Coronary artery (tissue), 2 donors: ENCODE data around the gene APOBEC2.

Experiments used
- DNase-seq: peaks from one replicate; pipeline ENCODE4 v3.0.0-alpha.2; 2017; ENCODE audit warnings: low spot score
- H3K27ac ChIP-seq, 2 donors: fragments of 200-600 bp; sonication (generic); one replicate each; pipeline ENCODE4 v1.5.1; 2016 to 2019
- H3K4me3 ChIP-seq: fragments of 200-600 bp; sonication (generic); 2 replicates; pipeline ENCODE4 v1.5.1; 2016; ENCODE audit warnings: mild to moderate bottlenecking, moderate library complexity
- CTCF ChIP-seq: fragments of 200-600 bp; sonication (generic); IDR thresholded peaks from one replicate; pipeline ENCODE4 v1.5.1; 2019; ENCODE audit warnings: antibody characterized with exemption

The APOBEC2 gene

GRCh38 chr6:41042226-41043055, 10.6 kb upstream of the APOBEC2 start, which contains the start of gene TSPO2:
Gene TSPO2 (plus strand): TSS chr6:41042467. CDS start chr6:41042986, 519 bp downstream.
- no peak for DNase-seq
- Histone ChIP-seq H3K4me3 (no peak within 1 kb of the TSS), H3K27ac (no peak within 1 kb of the TSS)
- no peak for TF ChIP-seq CTCF

GRCh38 chr6:41043151-41043550, 9.9 kb upstream of the APOBEC2 start:
- H3K4me3 ChIP-seq, result no peak overlapping the region
- no peak overlapping the region for H3K27ac ChIP-seq
- no peak for DNase-seq
- TF ChIP-seq CTCF, result no peak

GRCh38 chr6:41045664-41046063, 7.3 kb upstream of the APOBEC2 start:
- DNase-seq, result no peak
- TF ChIP-seq CTCF, result no peak
- Histone ChIP-seq H3K27ac (no peak overlapping the region), H3K4me3 (no peak overlapping the region)

- H3K27ac ChIP-seq, result no peak overlapping the region
- DNase-seq, result no peak
- TF ChIP-seq CTCF, result no peak
- no peak overlapping the region for H3K4me3 ChIP-seq
Measured at GRCh38 chr6:41046084-41046483, 6.9 kb upstream of the APOBEC2 start.

GRCh38 chr6:41047306-41047705, 5.7 kb upstream of the APOBEC2 start:
- TF ChIP-seq CTCF, result no peak
- Histone ChIP-seq H3K4me3 (no peak overlapping the region), H3K27ac (no peak overlapping the region)
- DNase-seq, result no peak

GRCh38 chr6:41047745-41048732, 5.0 kb upstream of the APOBEC2 start:
- H3K27ac ChIP-seq, result no peak overlapping the region
- no peak for TF ChIP-seq CTCF
- DNase-seq, result no peak

More at GRCh38 chr6:41047745-41048732, 5.0 kb upstream of the APOBEC2 start:
- H3K4me3 ChIP-seq, result no peak overlapping the region
